Coronary artery (tissue), 2 donors: ENCODE data around the gene FCHSD1.

Experiments
- DNase-seq: peaks from one replicate; pipeline ENCODE4 v3.0.0-alpha.2; 2017; ENCODE audit warnings: low spot score
- H3K27ac ChIP-seq, 2 donors: fragments of 200-600 bp; sonication (generic); one replicate each; pipeline ENCODE4 v1.5.1; 2016 to 2019
- H3K4me3 ChIP-seq: fragments of 200-600 bp; sonication (generic); 2 replicates; pipeline ENCODE4 v1.5.1; 2016; ENCODE audit warnings: mild to moderate bottlenecking, moderate library complexity
- TF ChIP-seq, protein P1 (sequence below): fragments of 200-600 bp; sonication (generic); IDR thresholded peaks from one replicate; pipeline ENCODE4 v1.5.1; 2019; ENCODE audit warnings: antibody characterized with exemption

Gene FCHSD1

GRCh38 chr5:141598391-141599345, 52.5 kb downstream of the FCHSD1 start:
- no peak for DNase-seq
- peak overlapping the region; percentile 27 to 53 for H3K27ac ChIP-seq
- TF ChIP-seq, protein P1, sequence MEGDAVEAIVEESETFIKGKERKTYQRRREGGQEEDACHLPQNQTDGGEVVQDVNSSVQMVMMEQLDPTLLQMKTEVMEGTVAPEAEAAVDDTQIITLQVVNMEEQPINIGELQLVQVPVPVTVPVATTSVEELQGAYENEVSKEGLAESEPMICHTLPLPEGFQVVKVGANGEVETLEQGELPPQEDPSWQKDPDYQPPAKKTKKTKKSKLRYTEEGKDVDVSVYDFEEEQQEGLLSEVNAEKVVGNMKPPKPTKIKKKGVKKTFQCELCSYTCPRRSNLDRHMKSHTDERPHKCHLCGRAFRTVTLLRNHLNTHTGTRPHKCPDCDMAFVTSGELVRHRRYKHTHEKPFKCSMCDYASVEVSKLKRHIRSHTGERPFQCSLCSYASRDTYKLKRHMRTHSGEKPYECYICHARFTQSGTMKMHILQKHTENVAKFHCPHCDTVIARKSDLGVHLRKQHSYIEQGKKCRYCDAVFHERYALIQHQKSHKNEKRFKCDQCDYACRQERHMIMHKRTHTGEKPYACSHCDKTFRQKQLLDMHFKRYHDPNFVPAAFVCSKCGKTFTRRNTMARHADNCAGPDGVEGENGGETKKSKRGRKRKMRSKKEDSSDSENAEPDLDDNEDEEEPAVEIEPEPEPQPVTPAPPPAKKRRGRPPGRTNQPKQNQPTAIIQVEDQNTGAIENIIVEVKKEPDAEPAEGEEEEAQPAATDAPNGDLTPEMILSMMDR = no peak
- no peak overlapping the region for H3K4me3 ChIP-seq

GRCh38 chr5:141597814-141598213, 53.4 kb downstream of the FCHSD1 start:
- no peak for DNase-seq
- no peak overlapping the region for H3K4me3 ChIP-seq
- H3K27ac ChIP-seq = peak overlapping the region in 1 of 2 donors; percentile 1
- TF ChIP-seq, protein P1 = no peak

GRCh38 chr5:141597394-141597793, 53.8 kb downstream of the FCHSD1 start:
- TF ChIP-seq, protein P1 = no peak
- DNase-seq = no peak
- H3K27ac ChIP-seq = peak overlapping the region in 1 of 2 donors; percentile 1
- no peak overlapping the region for H3K4me3 ChIP-seq

DNA sequence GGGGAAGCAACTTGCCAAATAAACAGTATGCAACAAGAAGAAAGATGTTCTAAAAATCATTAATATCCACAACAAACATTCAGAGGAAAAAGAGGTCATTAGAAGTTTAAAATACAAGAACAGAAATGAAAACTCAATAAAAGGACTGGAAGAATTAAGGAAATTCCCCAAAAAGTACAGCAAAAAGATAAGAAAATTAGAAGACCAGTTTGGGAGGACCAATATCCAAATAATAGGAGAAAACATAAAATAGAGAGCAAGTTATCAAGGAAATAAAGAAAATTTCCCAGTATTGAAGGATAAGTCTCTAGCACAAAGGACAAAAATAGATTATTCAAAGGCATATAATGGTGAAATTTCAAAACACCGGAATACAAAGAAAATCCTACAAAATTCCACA, 54.4 kb downstream of the FCHSD1 start:
- no peak overlapping the region for H3K27ac ChIP-seq
- no peak for DNase-seq
- no peak overlapping the region for H3K4me3 ChIP-seq
- TF ChIP-seq, protein P1 = no peak

DNA sequence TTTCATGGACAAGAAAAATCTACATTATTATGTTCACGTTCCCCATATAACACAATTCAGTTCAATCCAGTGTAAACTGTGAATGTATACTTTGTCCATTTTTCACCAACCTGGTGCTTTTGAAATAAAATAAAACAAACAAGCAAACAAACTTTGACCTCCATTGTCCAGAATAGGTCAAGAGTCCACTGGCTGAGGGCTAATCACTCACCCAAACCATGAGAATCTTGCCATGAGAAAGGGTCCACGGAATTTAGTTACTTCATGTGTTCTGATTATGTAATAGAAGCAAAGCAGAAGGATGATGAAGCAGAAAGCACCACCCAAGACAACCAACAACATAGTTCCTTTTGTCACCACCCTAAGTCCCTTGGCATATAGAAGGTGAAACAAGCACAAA, 61.1 kb downstream of the FCHSD1 start:
- no peak overlapping the region for H3K27ac ChIP-seq
- no peak for DNase-seq
- TF ChIP-seq, protein P1 = no peak
- H3K4me3 ChIP-seq = no peak overlapping the region
